Memory B cell (primary cell): ENCODE measurements around the gene G6PD.
"Not testable (repeated sequence)": the region's sequence is repeated elsewhere in the genome, so short reads cannot be mapped to it uniquely, and the experiment has no call there.

Source experiments
- ATAC-seq: fragments of 150-1000 bp; cut with Tn5 transposase; 2 replicates; pipeline ENCODE4 v1.10.0; 2021; ENCODE audit warnings: low read depth, mild to moderate bottlenecking, moderate library complexity
- DNase-seq, 2 donors: peaks; one replicate each; pipeline ENCODE4 v3.0.0; 2022; ENCODE audit warnings: low spot score in 2 of 2
- H3K27ac Mint-ChIP-seq: one replicate; pipeline ENCODE4 v1.8.0; 2022; ENCODE audit warnings: mild to moderate bottlenecking, moderate library complexity, mixed read lengths
- H3K27me3 Mint-ChIP-seq: one replicate; pipeline ENCODE4 v1.8.0; 2022; ENCODE audit warnings: mixed read lengths
- H3K36me3 Mint-ChIP-seq: one replicate; pipeline ENCODE4 v1.8.0; 2022; ENCODE audit warnings: mild to moderate bottlenecking, mixed read lengths
- H3K4me1 Mint-ChIP-seq: one replicate; pipeline ENCODE4 v1.8.0; 2022; ENCODE audit warnings: mixed read lengths
- H3K4me3 Mint-ChIP-seq: one replicate; pipeline ENCODE4 v1.8.0; 2022; ENCODE audit warnings: mild to moderate bottlenecking, moderate library complexity, mixed read lengths
- H3K9me3 Mint-ChIP-seq: one replicate; pipeline ENCODE4 v1.8.0; 2022; ENCODE audit warnings: mixed read lengths

The G6PD gene

DNA sequence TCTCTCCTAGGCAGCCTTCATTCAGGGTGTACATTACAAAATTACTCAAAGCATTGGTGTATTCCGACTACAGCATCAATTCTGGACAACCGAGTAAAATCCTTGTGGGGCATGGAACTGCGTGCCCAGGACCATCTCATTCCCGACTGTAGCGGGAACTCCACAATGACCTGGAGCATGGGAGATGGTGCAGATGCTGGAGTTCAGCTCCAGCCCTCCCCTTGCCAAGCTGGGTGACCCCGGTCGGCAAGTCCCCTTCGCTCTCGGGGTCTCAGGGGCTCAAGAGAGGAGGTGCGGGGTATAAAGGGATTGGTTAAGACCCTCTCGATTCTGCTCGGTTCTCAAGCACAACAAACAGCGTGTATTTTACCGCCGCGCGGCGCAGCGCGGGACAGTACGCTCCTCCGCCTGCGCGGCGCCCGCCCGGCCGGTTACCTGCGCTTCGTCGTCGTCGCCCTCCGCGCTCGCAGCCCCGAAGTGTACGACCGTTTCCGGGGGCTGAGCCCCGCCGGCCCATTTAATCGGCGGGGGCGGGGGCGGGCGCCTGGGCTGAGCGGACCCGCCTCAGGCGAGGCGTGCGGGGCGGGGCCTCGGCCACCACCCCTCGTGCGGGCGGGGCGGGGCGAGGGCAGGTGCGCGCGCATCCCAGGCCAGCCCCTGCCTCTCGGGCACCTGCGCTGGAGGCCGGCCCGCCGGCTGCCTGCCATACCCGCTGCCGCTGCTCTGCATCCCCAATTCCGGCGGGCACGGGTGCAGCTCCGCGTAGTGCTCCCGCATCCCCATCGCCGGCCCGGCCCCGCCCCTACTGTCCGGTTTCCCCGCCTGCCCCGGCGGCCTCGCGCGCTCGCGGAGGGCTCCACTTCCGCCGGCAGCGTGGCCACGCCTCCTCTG lies at the start of gene G6PD:
G6PD (minus strand) TSS at position 493 of the 891 bp plus-strand sequence. CDS start 691 bp downstream, outside the sequence.
- Mint-ChIP-seq H3K27ac (peak within 1 kb of the TSS; percentile 96), H3K9me3 (no peaks in the 10 kb centered on the region), H3K36me3 (no peaks in the 10 kb centered on the region), H3K4me1 (peaks cover 28% of the 10 kb centered on the region), H3K27me3 (no peaks in the 10 kb centered on the region), H3K4me3 (peak within 1 kb of the TSS; percentile 92)
- ATAC-seq: peak; percentile 56
- no peak for DNase-seq

- no peak for ATAC-seq
- Mint-ChIP-seq H3K27ac (no peak overlapping the region), H3K36me3 (no peaks in the 10 kb centered on the region), H3K27me3 (peaks cover 13% of the 10 kb centered on the region), H3K9me3 (no peaks in the 10 kb centered on the region), H3K4me3 (no peak overlapping the region), H3K4me1 (no peaks in the 10 kb centered on the region)
- no peak for DNase-seq
These were observed 49.1 kb upstream of the G6PD start for GRCh38 chrX:154595559-154596249.

DNA sequence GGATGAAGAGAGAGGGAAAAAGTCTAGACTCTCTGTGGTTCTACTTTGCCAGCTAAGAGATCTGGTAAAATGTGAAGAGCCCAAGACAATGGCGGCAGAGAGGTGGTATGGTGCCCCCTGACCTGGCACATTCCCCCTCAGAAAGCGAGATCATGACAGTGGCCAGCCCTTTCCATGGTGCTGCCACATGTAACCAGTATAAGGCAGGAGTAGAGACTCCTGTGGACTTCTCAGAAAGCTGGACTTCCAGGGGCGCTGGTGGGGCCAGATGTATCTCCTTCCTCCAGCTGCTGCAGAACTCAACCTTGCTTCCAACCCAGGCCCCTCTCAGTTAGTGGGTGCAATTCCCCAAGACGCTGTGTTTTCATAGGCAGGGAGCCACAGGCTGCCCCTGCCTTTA lies 47.8 kb upstream of the G6PD start:
- H3K36me3 Mint-ChIP-seq: no peaks in the 10 kb centered on the region
- no peaks in the 10 kb centered on the region for H3K9me3 Mint-ChIP-seq
- H3K4me1 Mint-ChIP-seq: no peaks in the 10 kb centered on the region
- no peak overlapping the region for H3K27ac Mint-ChIP-seq
- no peak overlapping the region for H3K4me3 Mint-ChIP-seq
- ATAC-seq (no peak), DNase-seq (no peak)
- peaks cover 11% of the 10 kb centered on the region for H3K27me3 Mint-ChIP-seq

GRCh38 chrX:154593201-154593600 lies 46.6 kb upstream of the G6PD start:
- ATAC-seq (no peak), DNase-seq (no peak)
- Mint-ChIP-seq H3K4me3 (no peak overlapping the region), H3K27me3 (peaks cover 11% of the 10 kb centered on the region), H3K27ac (no peak overlapping the region), H3K4me1 (no peaks in the 10 kb centered on the region), H3K9me3 (no peaks in the 10 kb centered on the region), H3K36me3 (no peaks in the 10 kb centered on the region)

- no peak for ATAC-seq
- peaks cover 11% of the 10 kb centered on the region for H3K27me3 Mint-ChIP-seq
These were observed 45.9 kb upstream of the G6PD start for GRCh38 chrX:154592505-154592904.

DNA sequence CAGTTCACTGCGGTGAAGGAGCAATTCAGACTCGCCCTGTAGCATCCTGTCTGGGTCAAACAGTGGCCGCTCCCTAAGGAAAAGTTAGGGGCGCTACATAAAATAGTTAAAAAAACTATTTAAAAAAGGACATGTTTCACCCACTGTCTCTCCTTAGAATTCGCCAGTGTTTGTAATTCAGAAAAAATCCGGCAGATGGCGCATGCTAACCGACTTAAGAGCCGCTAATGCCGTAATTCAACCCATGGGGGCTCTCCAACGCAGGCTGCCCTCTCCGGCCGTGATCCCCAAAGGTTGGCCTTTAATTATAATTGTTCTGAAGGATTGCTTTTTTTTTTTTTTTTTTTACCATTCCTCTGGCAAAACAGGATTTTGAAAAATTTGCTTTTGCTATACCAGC lies 43.8 kb upstream of the G6PD start:
- H3K4me1 Mint-ChIP-seq, DNase-seq, H3K27ac Mint-ChIP-seq, H3K36me3 Mint-ChIP-seq, H3K4me3 Mint-ChIP-seq, ATAC-seq, H3K27me3 Mint-ChIP-seq, H3K9me3 Mint-ChIP-seq: not testable (repeated sequence)

More at GRCh38 chrX:154592505-154592904, 45.9 kb upstream of the G6PD start:
- no peaks in the 10 kb centered on the region for H3K4me1 Mint-ChIP-seq
- DNase-seq: no peak
- no peaks in the 10 kb centered on the region for H3K9me3 Mint-ChIP-seq
- H3K36me3 Mint-ChIP-seq: no peaks in the 10 kb centered on the region
- H3K27ac Mint-ChIP-seq: no peak overlapping the region
- H3K4me3 Mint-ChIP-seq: no peak overlapping the region

- not testable (repeated sequence) for H3K4me1 Mint-ChIP-seq, DNase-seq, ATAC-seq, H3K4me3 Mint-ChIP-seq, H3K27me3 Mint-ChIP-seq, H3K36me3 Mint-ChIP-seq, H3K9me3 Mint-ChIP-seq, H3K27ac Mint-ChIP-seq
These were observed 38.0 kb upstream of the G6PD start, which contains the start of gene CTAG1A for GRCh38 chrX:154584585-154585183. TSS of gene CTAG1A (plus strand) at chrX:154585133. CDS start at chrX:154585207, 74 bp downstream.

GRCh38 chrX:154582994-154583393 lies 36.3 kb upstream of the G6PD start:
- not testable (repeated sequence) for H3K27me3 Mint-ChIP-seq, H3K4me3 Mint-ChIP-seq, H3K4me1 Mint-ChIP-seq, ATAC-seq, H3K9me3 Mint-ChIP-seq, H3K36me3 Mint-ChIP-seq, DNase-seq, H3K27ac Mint-ChIP-seq

- H3K36me3 Mint-ChIP-seq, H3K9me3 Mint-ChIP-seq, H3K4me3 Mint-ChIP-seq, DNase-seq, H3K27me3 Mint-ChIP-seq, H3K27ac Mint-ChIP-seq, H3K4me1 Mint-ChIP-seq: not testable (repeated sequence)
- ATAC-seq: peak; percentile 47
These were observed 28.4 kb upstream of the G6PD start for GRCh38 chrX:154575076-154575475.

DNA sequence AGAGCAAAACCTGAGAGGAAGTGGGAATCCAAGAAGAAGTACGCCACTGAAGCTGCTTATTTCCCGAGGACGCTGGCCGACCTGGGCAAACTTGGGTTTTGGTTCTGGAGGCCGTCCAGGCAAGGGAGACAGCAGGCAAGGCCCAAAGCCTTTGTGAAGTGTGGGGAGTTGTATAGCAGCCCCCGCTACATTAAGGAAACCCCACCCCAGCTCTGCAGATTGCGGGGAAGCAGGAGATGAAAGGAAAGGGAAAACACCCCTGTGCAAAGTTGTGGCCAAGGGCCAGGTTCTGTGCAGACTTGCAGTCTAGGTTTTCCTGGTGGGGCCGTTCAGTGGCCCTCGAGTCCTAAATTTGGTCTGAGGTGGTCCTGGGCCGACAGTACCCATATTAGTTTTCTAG lies 26.4 kb upstream of the G6PD start:
- H3K4me1 Mint-ChIP-seq, DNase-seq, H3K9me3 Mint-ChIP-seq, H3K27me3 Mint-ChIP-seq, H3K36me3 Mint-ChIP-seq, H3K27ac Mint-ChIP-seq, H3K4me3 Mint-ChIP-seq, ATAC-seq: not testable (repeated sequence)

- not testable (repeated sequence) for H3K9me3 Mint-ChIP-seq, H3K4me1 Mint-ChIP-seq, H3K36me3 Mint-ChIP-seq, DNase-seq, H3K27ac Mint-ChIP-seq, H3K4me3 Mint-ChIP-seq, H3K27me3 Mint-ChIP-seq, ATAC-seq
These were observed 23.7 kb upstream of the G6PD start for GRCh38 chrX:154570361-154570760.

DNA sequence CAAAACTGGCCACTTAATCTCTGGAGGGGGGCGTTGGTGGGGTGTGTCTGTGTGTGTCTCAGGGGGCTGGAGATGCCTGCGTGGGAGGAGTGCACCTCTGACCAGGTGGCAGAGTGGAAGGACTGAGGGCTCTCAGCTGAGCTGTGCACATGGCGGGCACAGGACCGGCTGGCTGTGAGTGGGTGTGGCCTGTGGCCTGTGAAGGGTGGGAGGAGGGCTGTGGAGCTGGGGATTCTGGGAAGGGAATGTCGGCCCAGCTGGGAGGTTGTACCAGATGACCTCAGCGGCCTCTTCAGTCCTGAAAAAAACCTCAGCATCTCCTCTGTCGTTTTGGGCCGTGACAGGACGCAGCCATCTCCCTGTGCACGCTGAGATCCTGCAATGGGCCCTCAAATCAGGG lies 15.6 kb upstream of the G6PD start:
- not testable (repeated sequence) for DNase-seq, H3K4me1 Mint-ChIP-seq, H3K27me3 Mint-ChIP-seq, ATAC-seq, H3K9me3 Mint-ChIP-seq, H3K27ac Mint-ChIP-seq, H3K4me3 Mint-ChIP-seq, H3K36me3 Mint-ChIP-seq

- H3K4me1 Mint-ChIP-seq, ATAC-seq, H3K27ac Mint-ChIP-seq, H3K9me3 Mint-ChIP-seq, H3K36me3 Mint-ChIP-seq, H3K27me3 Mint-ChIP-seq, H3K4me3 Mint-ChIP-seq, DNase-seq: not testable (repeated sequence)
These were observed 13.7 kb upstream of the G6PD start for GRCh38 chrX:154560326-154560725.

DNA sequence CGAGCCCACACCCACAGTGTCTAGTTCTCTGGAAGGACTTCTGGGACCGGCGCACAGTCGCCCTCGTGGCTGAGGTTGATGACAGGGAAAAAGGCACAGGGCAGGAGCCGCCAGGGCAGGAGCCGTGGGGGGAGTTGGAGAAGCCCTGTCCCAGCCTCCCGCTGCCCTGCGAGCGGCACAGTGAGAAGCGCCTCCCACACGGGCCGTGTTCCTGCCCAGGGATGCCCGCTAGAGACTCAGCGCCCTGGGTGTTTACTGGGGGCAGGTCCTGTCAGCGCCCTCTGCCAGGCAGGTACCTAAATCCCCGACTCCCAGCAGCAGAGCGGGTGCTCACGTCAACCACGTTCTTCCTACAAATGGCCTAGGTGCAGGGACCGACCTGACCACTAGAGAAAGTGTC lies 12.2 kb upstream of the G6PD start:
- not testable (repeated sequence) for H3K36me3 Mint-ChIP-seq

More for the DNA sequence above, 12.2 kb upstream of the G6PD start:
- not testable (repeated sequence) for H3K27ac Mint-ChIP-seq, H3K9me3 Mint-ChIP-seq, H3K27me3 Mint-ChIP-seq, H3K4me3 Mint-ChIP-seq, ATAC-seq, H3K4me1 Mint-ChIP-seq, DNase-seq
